Cardiac muscle cell (in vitro differentiated cells and primary cell): ENCODE measurements around the gene PHEX. TPM values are rescaled to one million over a fixed set of nuclear protein-coding genes. Genes with fewer than 3 reads are reported as not detected.

Experiments used
- DNase-seq, 2 donors: peaks; one replicate each; pipeline versions ENCODE4 v3.0.0 to v3.0.0-alpha.2; 2010 to 2017; ENCODE audit warnings: low read depth in 1 of 2, low spot score in 1 of 2
- H3K27ac ChIP-seq: fragments of 200-600 bp; sonication (generic); 2 replicates; pipeline ENCODE4 v1.5.1; 2016
- H3K27me3 ChIP-seq: fragments of 200-600 bp; sonication (generic); 2 replicates; pipeline ENCODE4 v1.6.0; 2016; ENCODE audit warnings: control low read depth
- H3K36me3 ChIP-seq: fragments of 200-600 bp; sonication (generic); 2 replicates; pipeline ENCODE4 v1.5.1; 2016; ENCODE audit warnings: control low read depth
- H3K4me1 ChIP-seq: fragments of 200-600 bp; sonication (generic); 2 replicates; pipeline ENCODE4 v1.8.1; 2017; ENCODE audit warnings: low read depth, mild to moderate bottlenecking, mixed run types
- H3K4me3 ChIP-seq: fragments of 200-600 bp; sonication (generic); 2 replicates; pipeline ENCODE4 v1.5.1; 2016; ENCODE audit warnings: mild to moderate bottlenecking
- H3K9me3 ChIP-seq: fragments of 200-600 bp; sonication (generic); 2 replicates; pipeline ENCODE4 v1.5.1; 2017; ENCODE audit warnings: low read depth, mild to moderate bottlenecking, control low read depth
- polyA plus RNA-seq: library from polyadenylated mRNA; unstranded; fragments of >200 nt; fragmentation: Nextera tagmentation; extraction: Ambion mirVana; gene quantifications from 2 replicates; pipeline ENCODE4 v1.2.1, GENCODE V29; 2016
- total RNA-seq: library from RNA; depleted of rRNA; stranded (reverse); fragments of >200 nt; gene quantifications from 2 replicates; pipeline ENCODE4 v1.2.3, GENCODE V29; 2016
- TF ChIP-seq, protein P1 (sequence below): IDR thresholded peaks from 2 replicates; pipeline ENCODE4 v1.5.1; 2012; ENCODE audit warnings: low read depth, mild to moderate bottlenecking, low read length

The PHEX gene
- total and polyA plus RNA-seq, 2 experiments from 2014 or later: 0.21 to 0.62 TPM

GRCh38 chrX:22060415-22061280 lies 28.5 kb downstream of the PHEX start:
- peaks cover 11% of the 10 kb centered on the region for H3K4me1 ChIP-seq
- no peak overlapping the region for H3K4me3 ChIP-seq
- no peak overlapping the region for H3K27ac ChIP-seq
- TF ChIP-seq, protein P1, sequence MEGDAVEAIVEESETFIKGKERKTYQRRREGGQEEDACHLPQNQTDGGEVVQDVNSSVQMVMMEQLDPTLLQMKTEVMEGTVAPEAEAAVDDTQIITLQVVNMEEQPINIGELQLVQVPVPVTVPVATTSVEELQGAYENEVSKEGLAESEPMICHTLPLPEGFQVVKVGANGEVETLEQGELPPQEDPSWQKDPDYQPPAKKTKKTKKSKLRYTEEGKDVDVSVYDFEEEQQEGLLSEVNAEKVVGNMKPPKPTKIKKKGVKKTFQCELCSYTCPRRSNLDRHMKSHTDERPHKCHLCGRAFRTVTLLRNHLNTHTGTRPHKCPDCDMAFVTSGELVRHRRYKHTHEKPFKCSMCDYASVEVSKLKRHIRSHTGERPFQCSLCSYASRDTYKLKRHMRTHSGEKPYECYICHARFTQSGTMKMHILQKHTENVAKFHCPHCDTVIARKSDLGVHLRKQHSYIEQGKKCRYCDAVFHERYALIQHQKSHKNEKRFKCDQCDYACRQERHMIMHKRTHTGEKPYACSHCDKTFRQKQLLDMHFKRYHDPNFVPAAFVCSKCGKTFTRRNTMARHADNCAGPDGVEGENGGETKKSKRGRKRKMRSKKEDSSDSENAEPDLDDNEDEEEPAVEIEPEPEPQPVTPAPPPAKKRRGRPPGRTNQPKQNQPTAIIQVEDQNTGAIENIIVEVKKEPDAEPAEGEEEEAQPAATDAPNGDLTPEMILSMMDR: no peak
- DNase-seq: peak in 1 of 2 donors; percentile 43
- no peaks in the 10 kb centered on the region for H3K27me3 ChIP-seq
- H3K36me3 ChIP-seq: no peaks in the 10 kb centered on the region
- H3K9me3 ChIP-seq: no peaks in the 10 kb centered on the region

DNA sequence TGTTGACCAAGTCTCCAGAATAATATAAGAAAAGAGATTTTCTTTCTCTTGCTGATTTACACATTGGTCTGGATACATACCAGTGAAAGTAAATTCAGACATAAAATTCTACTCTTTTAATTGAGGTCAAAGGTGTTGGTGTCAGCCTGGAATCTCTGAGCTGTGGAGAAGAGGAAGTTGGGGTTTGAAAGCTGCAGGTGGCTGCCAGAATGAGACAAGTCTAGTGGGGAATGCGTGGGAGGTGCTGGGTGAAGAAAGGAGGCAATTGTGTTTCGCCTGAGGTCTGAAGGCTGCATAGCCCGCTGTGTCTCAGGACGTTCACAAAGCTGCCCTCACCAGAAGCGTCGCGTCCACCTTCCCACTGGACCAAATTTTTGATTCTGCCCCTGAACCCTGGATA lies 31.2 kb downstream of the PHEX start:
- Histone ChIP-seq H3K4me3 (no peak overlapping the region), H3K9me3 (no peaks in the 10 kb centered on the region), H3K4me1 (peaks cover 11% of the 10 kb centered on the region), H3K27ac (no peak overlapping the region), H3K36me3 (no peaks in the 10 kb centered on the region), H3K27me3 (no peaks in the 10 kb centered on the region)
- DNase-seq: peak in 1 of 2 donors; percentile 38
- TF ChIP-seq, protein P1: no peak

- TF ChIP-seq, protein P1: no peak
- H3K9me3 ChIP-seq: no peaks in the 10 kb centered on the region
- H3K27ac ChIP-seq: no peak overlapping the region
- no peaks in the 10 kb centered on the region for H3K36me3 ChIP-seq
- no peak for DNase-seq
- H3K27me3 ChIP-seq: no peaks in the 10 kb centered on the region
- H3K4me1 ChIP-seq: no peaks in the 10 kb centered on the region
- H3K4me3 ChIP-seq: no peak overlapping the region
Measured at GRCh38 chrX:22069586-22069985, 37.5 kb downstream of the PHEX start.

DNA sequence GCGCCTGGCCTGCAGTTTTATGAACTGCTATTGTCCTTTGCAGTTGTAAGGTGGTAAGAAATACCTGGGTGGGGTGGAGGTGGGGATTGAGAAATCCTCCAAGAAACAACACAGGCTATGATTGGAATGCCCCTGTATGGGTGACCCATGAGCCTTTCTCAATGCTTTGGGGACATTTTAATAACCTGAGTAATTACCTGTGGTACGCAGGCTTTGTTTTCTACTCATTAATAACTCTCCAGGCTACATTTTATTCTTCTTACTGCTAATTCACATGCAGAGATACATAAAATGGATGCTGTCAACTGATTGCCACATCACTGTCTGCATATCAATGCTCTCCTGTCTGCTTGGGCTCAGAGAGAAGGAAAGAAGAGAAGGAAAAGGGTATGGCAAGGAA lies 41.8 kb downstream of the PHEX start:
- H3K27ac ChIP-seq: no peak overlapping the region
- H3K4me3 ChIP-seq: no peak overlapping the region
- no peaks in the 10 kb centered on the region for H3K27me3 ChIP-seq
- no peaks in the 10 kb centered on the region for H3K4me1 ChIP-seq
- H3K9me3 ChIP-seq: no peaks in the 10 kb centered on the region
- no peaks in the 10 kb centered on the region for H3K36me3 ChIP-seq
- TF ChIP-seq, protein P1: no peak
- no peak for DNase-seq

DNA sequence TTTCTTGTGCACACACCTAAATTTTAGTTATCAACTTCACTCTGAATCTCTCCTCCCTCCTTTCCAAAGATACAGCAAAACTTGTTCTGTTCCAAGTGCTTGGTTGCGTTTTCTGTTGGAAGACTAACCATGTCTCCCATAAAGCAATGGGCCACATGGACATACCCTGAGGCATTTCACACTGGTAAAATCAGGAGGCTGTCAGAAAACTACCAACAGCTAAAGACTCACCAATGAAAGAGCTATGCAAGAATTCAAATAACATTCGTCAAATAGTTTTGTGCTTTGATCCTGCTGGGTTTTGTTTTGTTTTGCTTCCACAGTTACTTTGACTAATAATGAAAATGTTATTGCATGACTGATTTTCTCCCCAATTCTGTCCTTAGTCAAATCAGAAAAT lies 46.0 kb downstream of the PHEX start:
- Histone ChIP-seq H3K9me3 (no peaks in the 10 kb centered on the region), H3K4me1 (no peaks in the 10 kb centered on the region), H3K27ac (no peak overlapping the region), H3K27me3 (no peaks in the 10 kb centered on the region), H3K36me3 (no peaks in the 10 kb centered on the region), H3K4me3 (no peak overlapping the region)
- no peak for DNase-seq
- TF ChIP-seq, protein P1: no peak
